Gastroesophageal sphincter (tissue), 3 donors: ENCODE measurements around the gene UPK3B.
"Not testable (repeated sequence)": the region's sequence is repeated elsewhere in the genome, so short reads cannot be mapped to it uniquely, and the experiment has no call there.

Experiments
- EP300 ChIP-seq: sonication (generic); formaldehyde crosslinking; IDR thresholded peaks from one replicate; pipeline ENCODE4 v1.6.1; 2017; ENCODE audit warnings: antibody characterized with exemption, mild to moderate bottlenecking
- POLR2A ChIP-seq, 2 donors: fragments of 450-650 bp; IDR thresholded peaks; one replicate each; pipeline ENCODE4 v1.6.1; 2017; ENCODE audit warnings: antibody characterized with exemption in 2 of 2, mild to moderate bottlenecking in 2 of 2, moderate library complexity in 1 of 2
- TF ChIP-seq, protein P1 (sequence below), 4 experiments: fragments of 200-600 bp in 2 of 4; fragments of 450-650 bp in 2 of 4; sonication (generic) in 1 of 4; IDR thresholded peaks; one replicate each; pipeline ENCODE4 v1.5.1; 2017 to 2019; ENCODE audit warnings: antibody characterized with exemption in 4 of 4, mild to moderate bottlenecking in 2 of 4, moderate library complexity in 2 of 4

DNA sequence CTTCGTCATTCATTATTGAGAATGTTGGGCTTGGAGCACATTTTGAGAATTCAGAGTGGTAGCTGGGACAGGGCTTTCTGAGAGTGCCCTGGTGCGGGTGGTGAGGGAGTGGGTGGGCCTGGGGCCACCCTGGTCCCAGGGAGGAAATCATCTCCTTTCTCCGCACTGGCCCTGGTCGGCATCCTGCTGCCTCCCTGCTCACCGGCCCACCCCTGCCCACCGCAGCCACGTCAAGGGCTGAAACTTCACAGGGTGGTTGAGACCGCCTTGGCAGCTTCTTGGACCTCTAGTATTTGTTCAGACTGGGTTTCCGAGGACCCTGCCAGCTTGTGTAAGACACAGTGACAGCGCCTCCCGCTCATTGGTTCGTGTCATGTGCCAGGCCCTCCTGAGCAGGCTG lies 25.9 kb upstream of the UPK3B start:
- TF ChIP-seq, protein P1, sequence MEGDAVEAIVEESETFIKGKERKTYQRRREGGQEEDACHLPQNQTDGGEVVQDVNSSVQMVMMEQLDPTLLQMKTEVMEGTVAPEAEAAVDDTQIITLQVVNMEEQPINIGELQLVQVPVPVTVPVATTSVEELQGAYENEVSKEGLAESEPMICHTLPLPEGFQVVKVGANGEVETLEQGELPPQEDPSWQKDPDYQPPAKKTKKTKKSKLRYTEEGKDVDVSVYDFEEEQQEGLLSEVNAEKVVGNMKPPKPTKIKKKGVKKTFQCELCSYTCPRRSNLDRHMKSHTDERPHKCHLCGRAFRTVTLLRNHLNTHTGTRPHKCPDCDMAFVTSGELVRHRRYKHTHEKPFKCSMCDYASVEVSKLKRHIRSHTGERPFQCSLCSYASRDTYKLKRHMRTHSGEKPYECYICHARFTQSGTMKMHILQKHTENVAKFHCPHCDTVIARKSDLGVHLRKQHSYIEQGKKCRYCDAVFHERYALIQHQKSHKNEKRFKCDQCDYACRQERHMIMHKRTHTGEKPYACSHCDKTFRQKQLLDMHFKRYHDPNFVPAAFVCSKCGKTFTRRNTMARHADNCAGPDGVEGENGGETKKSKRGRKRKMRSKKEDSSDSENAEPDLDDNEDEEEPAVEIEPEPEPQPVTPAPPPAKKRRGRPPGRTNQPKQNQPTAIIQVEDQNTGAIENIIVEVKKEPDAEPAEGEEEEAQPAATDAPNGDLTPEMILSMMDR (IDR thresholded peaks at IDR 0.05), result not testable (repeated sequence)
- not testable (repeated sequence) for TF ChIP-seq EP300; POLR2A (IDR thresholded peaks at IDR 0.05)
